Measurements from ENCODE around the gene S100A4. TPM values are rescaled to one million over a fixed set of nuclear protein-coding genes. Genes with fewer than 3 reads are reported as not detected.
A peak's percentile ranks its signal among the peaks of the same experiment; 100 is the strongest.

The S100A4 gene
- total RNA-seq, 2 experiments from 2014 or later: 628 to 665 TPM

- DNase-seq: no peak
- peaks cover 9% of the 10 kb centered on the region for H3K4me1 Mint-ChIP-seq (ENCODE audit: low read depth)
- no peak overlapping the region for H3K4me3 Mint-ChIP-seq
- POLR2A ChIA-PET: no interaction called here
- H3K36me3 Mint-ChIP-seq (ENCODE audit: low read depth): no peaks in the 10 kb centered on the region
- no peaks in the 10 kb centered on the region for H3K9me3 Mint-ChIP-seq (ENCODE audit: insufficient read depth)
- CTCF ChIA-PET: interaction anchor here (1.6 to 1.9 kb wide), 2 partner anchors 11 to 26 kb away, joined by 4 to 8 read pairs; no protein-coding TSS in a partner anchor
- H3K27me3 Mint-ChIP-seq (ENCODE audit: low read depth): peaks cover 2% of the 10 kb centered on the region
- ATAC-seq: no peak
- no peak overlapping the region for H3K27ac Mint-ChIP-seq
Observed at GRCh38 chr1:153506386-153506785, 39.2 kb downstream of the S100A4 start.

GRCh38 chr1:153505576-153505975 lies 40.0 kb downstream of the S100A4 start:
- Mint-ChIP-seq H3K9me3 (ENCODE audit: insufficient read depth) (no peaks in the 10 kb centered on the region), H3K36me3 (ENCODE audit: low read depth) (no peaks in the 10 kb centered on the region), H3K27me3 (ENCODE audit: low read depth) (peaks cover 2% of the 10 kb centered on the region), H3K4me1 (ENCODE audit: low read depth) (peaks cover 2% of the 10 kb centered on the region), H3K27ac (no peak overlapping the region), H3K4me3 (no peak overlapping the region)
- CTCF ChIA-PET: interaction anchor here (1.0 to 1.9 kb wide), 2 partner anchors 10 to 150 kb away, joined by 3 to 8 read pairs; no protein-coding TSS in a partner anchor
- POLR2A ChIA-PET: no interaction called here
- ATAC-seq: no peak
- no peak for DNase-seq

DNA sequence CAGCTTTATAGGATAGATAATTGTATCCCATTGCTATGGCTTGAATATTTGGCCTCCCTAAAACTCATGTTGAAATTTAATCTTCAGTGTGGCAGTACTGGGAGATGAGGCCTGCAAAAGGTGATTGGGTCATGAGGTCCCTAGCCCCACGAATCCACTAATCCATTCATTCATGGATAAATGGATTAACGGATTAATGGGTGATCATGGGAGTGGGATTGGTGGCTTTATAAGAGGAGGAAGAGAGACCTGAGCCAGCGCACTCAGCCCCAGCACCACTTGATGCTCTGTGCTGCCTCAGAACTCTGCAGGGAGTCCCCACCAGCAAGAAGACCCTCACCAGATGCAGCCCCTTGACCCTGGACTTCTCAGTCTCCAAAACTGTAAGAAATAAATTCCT lies 41.8 kb downstream of the S100A4 start:
- CTCF ChIA-PET: interaction anchor here (0.6 to 1.1 kb wide), 2 partner anchors 10 to 152 kb away, joined by 3 read pairs; no protein-coding TSS in a partner anchor
- POLR2A ChIA-PET: no interaction called here
- peaks cover 9% of the 10 kb centered on the region for H3K27me3 Mint-ChIP-seq (ENCODE audit: low read depth)
- DNase-seq: no peak
- no peaks in the 10 kb centered on the region for H3K9me3 Mint-ChIP-seq (ENCODE audit: insufficient read depth)
- no peaks in the 10 kb centered on the region for H3K36me3 Mint-ChIP-seq (ENCODE audit: low read depth)
- no peak overlapping the region for H3K4me3 Mint-ChIP-seq
- no peaks in the 10 kb centered on the region for H3K4me1 Mint-ChIP-seq (ENCODE audit: low read depth)
- no peak overlapping the region for H3K27ac Mint-ChIP-seq
- ATAC-seq: no peak

- H3K4me1 Mint-ChIP-seq (ENCODE audit: low read depth): no peaks in the 10 kb centered on the region
- DNase-seq (no peak), ATAC-seq (no peak)
- no peaks in the 10 kb centered on the region for H3K36me3 Mint-ChIP-seq (ENCODE audit: low read depth)
- no peak overlapping the region for H3K27ac Mint-ChIP-seq
- ChIA-PET CTCF (interaction anchor here (0.8 to 6.2 kb wide), 3 partner anchors 12 to 145 kb away, joined by 3 to 27 read pairs (median 5); no protein-coding TSS in a partner anchor), POLR2A (no interaction called here)
- no peak overlapping the region for H3K4me3 Mint-ChIP-seq
- no peaks in the 10 kb centered on the region for H3K9me3 Mint-ChIP-seq (ENCODE audit: insufficient read depth)
- peaks cover 19% of the 10 kb centered on the region for H3K27me3 Mint-ChIP-seq (ENCODE audit: low read depth)
Observed at GRCh38 chr1:153498746-153499145, 46.9 kb downstream of the S100A4 start.

DNA sequence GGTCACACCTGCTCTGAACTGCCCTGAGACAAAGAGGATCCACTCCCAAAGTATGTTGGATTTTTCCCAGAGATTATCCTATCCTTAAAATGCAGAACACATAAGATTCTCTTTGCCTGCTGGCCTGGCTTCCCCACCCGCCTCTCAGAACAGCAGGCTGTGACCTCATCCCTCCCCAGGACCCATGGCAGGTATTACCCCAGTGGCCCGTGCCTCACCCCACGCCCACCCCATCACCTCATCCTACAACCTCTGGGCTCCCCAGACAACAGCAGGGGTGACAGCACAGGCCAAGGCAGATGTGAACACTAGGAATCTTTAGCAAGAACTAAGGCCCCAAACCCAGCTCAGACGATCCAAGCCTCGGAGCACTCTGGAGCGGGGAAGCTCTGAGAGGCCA lies 50.1 kb downstream of the S100A4 start:
- Mint-ChIP-seq H3K27ac (no peak overlapping the region), H3K4me3 (no peak overlapping the region), H3K4me1 (ENCODE audit: low read depth) (no peaks in the 10 kb centered on the region), H3K27me3 (ENCODE audit: low read depth) (peaks cover 21% of the 10 kb centered on the region), H3K9me3 (ENCODE audit: insufficient read depth) (no peaks in the 10 kb centered on the region), H3K36me3 (ENCODE audit: low read depth) (no peaks in the 10 kb centered on the region)
- ChIA-PET CTCF (interaction anchor here (0.6 to 5.3 kb wide), 24 partner anchors 10 to 154 kb away, joined by 3 to 140 read pairs (median 6); partner anchors contain the start of genes PGLYRP4 and S100A9), POLR2A (no interaction called here)
- ATAC-seq: no peak
- no peak for DNase-seq

GRCh38 chr1:153494976-153495535 lies 50.5 kb downstream of the S100A4 start:
- no peaks in the 10 kb centered on the region for H3K4me1 Mint-ChIP-seq (ENCODE audit: low read depth)
- ATAC-seq: peak; percentile 60

More at GRCh38 chr1:153494976-153495535, 50.5 kb downstream of the S100A4 start:
- Mint-ChIP-seq H3K4me3 (no peak overlapping the region), H3K9me3 (ENCODE audit: insufficient read depth) (no peaks in the 10 kb centered on the region), H3K27me3 (ENCODE audit: low read depth) (peaks cover 21% of the 10 kb centered on the region), H3K36me3 (ENCODE audit: low read depth) (no peaks in the 10 kb centered on the region), H3K27ac (no peak overlapping the region)
- POLR2A ChIA-PET: no interaction called here
- CTCF ChIA-PET: interaction anchor here (0.6 to 5.3 kb wide), 40 partner anchors 8 to 933 kb away, joined by 3 to 140 read pairs (median 4); partner anchors contain the start of genes PGLYRP4 and S100A9
- DNase-seq: peak; percentile 79

Other genes with a start within 250 kb of the S100A4 start
- not detected for gene PGLYRP3, start 232.9 kb downstream of the S100A4 start, total RNA-seq
- not detected for gene PGLYRP4, start 197.0 kb downstream of the S100A4 start, total RNA-seq
- not detected for gene S100A9, start 188.0 kb downstream of the S100A4 start, total RNA-seq
- not detected for gene S100A12, start 170.2 kb downstream of the S100A4 start, total RNA-seq
- not detected for gene S100A8, start 154.7 kb downstream of the S100A4 start, total RNA-seq
- gene S100A7A, start 129.3 kb downstream of the S100A4 start, total RNA-seq: not detected
- gene S100A7, start 85.2 kb downstream of the S100A4 start, total RNA-seq: not detected
- gene S100A6, start 9.8 kb downstream of the S100A4 start, total RNA-seq: 100 to 1,000 TPM; 425 to 431 TPM
- 1 to 10 TPM; 1.8 to 1.9 TPM for gene S100A5, start 4.9 kb downstream of the S100A4 start, total RNA-seq
- not detected for gene S100A3, start 3.5 kb upstream of the S100A4 start, total RNA-seq
- gene S100A2, start 20.0 kb upstream of the S100A4 start, total RNA-seq: under 1 TPM in 1 of 2 experiments, not detected in 1; 0.63 TPM
- not detected for gene S100A16, start 67.3 kb upstream of the S100A4 start, total RNA-seq
- not detected for gene S100A14, start 70.5 kb upstream of the S100A4 start, total RNA-seq
- 1 to 10 TPM; 6.2 to 7.0 TPM for gene S100A13, start 81.7 kb upstream of the S100A4 start, total RNA-seq
- gene S100A1, start 82.6 kb upstream of the S100A4 start, total RNA-seq: not detected
- 10 to 100 TPM; 81.9 to 82.0 TPM for gene CHTOP, start 88.3 kb upstream of the S100A4 start, total RNA-seq
- gene SNAPIN, start 112.9 kb upstream of the S100A4 start, total RNA-seq: 10 to 100 TPM; 36.5 to 37.7 TPM
- gene ILF2, start 125.2 kb upstream of the S100A4 start, total RNA-seq: 100 to 1,000 TPM; 211 to 215 TPM
- not detected for gene NPR1, start 132.9 kb upstream of the S100A4 start, total RNA-seq
- 10 to 100 TPM; 53.7 to 54.5 TPM for gene INTS3, start 182.2 kb upstream of the S100A4 start, total RNA-seq
- gene SLC27A3, start 229.6 kb upstream of the S100A4 start, total RNA-seq: 10 to 100 TPM; 41.1 to 50.1 TPM